Mesenchymal stem cell (in vitro differentiated cells and primary cell): ENCODE measurements around the gene CDHR5.

Experiments used
- DNase-seq: peaks from one replicate; pipeline ENCODE4 v3.0.0-alpha.2; 2013
- H2AFZ ChIP-seq: one replicate; pipeline ENCODE4 v1.6.1; 2013; ENCODE audit warnings: low read depth, mild to moderate bottlenecking, control low read depth, inconsistent platforms, low read length, moderate library complexity
- H2AK5ac ChIP-seq: 2 replicates; pipeline ENCODE4 v1.6.1; 2013; ENCODE audit warnings: low read length, moderate library complexity, mild to moderate bottlenecking, inconsistent platforms; ENCODE audit not compliant: severe bottlenecking
- H2BK120ac ChIP-seq: one replicate; pipeline ENCODE4 v1.6.1; 2013; ENCODE audit warnings: low read depth, mild to moderate bottlenecking, inconsistent platforms, low read length, moderate library complexity
- H2BK12ac ChIP-seq, 2 experiments: one replicate each; pipeline ENCODE4 v1.6.1; 2013; ENCODE audit warnings: inconsistent platforms in 2 of 2, low read length in 2 of 2, mild to moderate bottlenecking in 2 of 2, moderate library complexity in 2 of 2, control low read depth in 1 of 2
- H2BK15ac ChIP-seq: one replicate; pipeline ENCODE4 v1.6.1; 2013; ENCODE audit warnings: mild to moderate bottlenecking, low read depth, inconsistent platforms; ENCODE audit not compliant: poor library complexity, severe bottlenecking
- H2BK5ac ChIP-seq: 2 replicates; pipeline ENCODE4 v1.6.1; 2013; ENCODE audit warnings: low read depth, mild to moderate bottlenecking, low read length, control low read depth, inconsistent platforms; ENCODE audit not compliant: poor library complexity, severe bottlenecking
- H3K14ac ChIP-seq, 2 experiments: one replicate each; pipeline ENCODE4 v1.6.1; 2013; ENCODE audit warnings: inconsistent platforms in 2 of 2, low read length in 2 of 2, control low read depth in 1 of 2, mild to moderate bottlenecking in 1 of 2, moderate library complexity in 1 of 2
- H3K18ac ChIP-seq, 2 experiments: one replicate each; pipeline ENCODE4 v1.6.1; 2013; ENCODE audit warnings: inconsistent platforms in 2 of 2, low read length in 2 of 2, control low read depth in 1 of 2, low read depth in 1 of 2, mild to moderate bottlenecking in 1 of 2
- H3K23ac ChIP-seq, 2 experiments: one replicate each; pipeline ENCODE4 v1.6.1; 2013; ENCODE audit warnings: inconsistent platforms in 2 of 2, low read length in 2 of 2, mild to moderate bottlenecking in 2 of 2, moderate library complexity in 2 of 2, control low read depth in 1 of 2
- H3K27ac ChIP-seq: 2 replicates; pipeline ENCODE4 v1.5.1; 2013; ENCODE audit warnings: mild to moderate bottlenecking, moderate library complexity, low read length, control low read depth, inconsistent platforms; ENCODE audit not compliant: poor library complexity, severe bottlenecking
- H3K27me3 ChIP-seq, 2 experiments: 2 replicates each; pipeline versions ENCODE4 v1.6.1 to v1.7.0; 2013; ENCODE audit warnings: low read length in 2 of 2, mild to moderate bottlenecking in 2 of 2, moderate library complexity in 2 of 2, control low read depth in 1 of 2, inconsistent platforms in 1 of 2; ENCODE audit not compliant: control insufficient read depth in 1 of 2, insufficient read depth in 1 of 2
- H3K36me3 ChIP-seq, 2 experiments: 2 replicates each; pipeline versions ENCODE4 v1.6.1 to v1.7.0; 2013; ENCODE audit warnings: low read length in 2 of 2, control low read depth in 1 of 2, inconsistent platforms in 1 of 2, low read depth in 1 of 2, mild to moderate bottlenecking in 1 of 2; ENCODE audit not compliant: insufficient read depth in 2 of 2, control insufficient read depth in 1 of 2
- H3K4ac ChIP-seq, 2 experiments: one replicate each; pipeline ENCODE4 v1.6.1; 2013; ENCODE audit warnings: inconsistent platforms in 2 of 2, low read length in 2 of 2, mild to moderate bottlenecking in 2 of 2, moderate library complexity in 2 of 2, control low read depth in 1 of 2, low read depth in 1 of 2
- H3K4me1 ChIP-seq: 2 replicates; pipeline ENCODE4 v1.6.1; 2013; ENCODE audit warnings: low read depth, low read length, control low read depth; ENCODE audit not compliant: control insufficient read depth, insufficient read depth
- H3K4me2 ChIP-seq: 2 replicates; pipeline ENCODE4 v1.6.1; 2013; ENCODE audit warnings: low read length, mild to moderate bottlenecking, inconsistent platforms; ENCODE audit not compliant: poor library complexity, severe bottlenecking
- H3K4me3 ChIP-seq, 2 experiments: 2 replicates each; pipeline versions ENCODE4 v1.5.1 to v1.7.0; 2013; ENCODE audit warnings: low read length in 2 of 2, mild to moderate bottlenecking in 2 of 2, control low read depth in 1 of 2, low read depth in 1 of 2; ENCODE audit not compliant: insufficient read depth in 1 of 2
- H3K79me1 ChIP-seq: replicated peaks from 2 replicates; pipeline ENCODE4 v1.6.1; 2013; ENCODE audit warnings: mild to moderate bottlenecking, control low read depth, low read length, inconsistent platforms; ENCODE audit not compliant: poor library complexity, severe bottlenecking
- H3K9ac ChIP-seq: 2 replicates; pipeline ENCODE4 v1.7.0; 2013; ENCODE audit warnings: mild to moderate bottlenecking, low read length, moderate library complexity
- H3K9me3 ChIP-seq: 2 replicates; pipeline ENCODE4 v1.7.0; 2013; ENCODE audit warnings: mild to moderate bottlenecking, low read length; ENCODE audit not compliant: control insufficient read depth
- H4K8ac ChIP-seq: one replicate; pipeline ENCODE4 v1.6.1; 2013; ENCODE audit warnings: inconsistent platforms, mild to moderate bottlenecking, low read length, moderate library complexity
- H4K91ac ChIP-seq: one replicate; pipeline ENCODE4 v1.6.1; 2013; ENCODE audit warnings: mild to moderate bottlenecking, low read length, inconsistent platforms
- WGBS: methylation state at CpG from one replicate; pipeline ENCODE4 v1.1.7; 2013; ENCODE audit warnings: mixed read lengths; 5-methylcytosine and 5-hydroxymethylcytosine counted together

The CDHR5 gene

GRCh38 chr11:592501-592900, 32.3 kb downstream of the CDHR5 start:
- no peak overlapping the region for H2BK120ac ChIP-seq
- no peak overlapping the region for H3K27ac ChIP-seq
- H3K14ac ChIP-seq, result no peak overlapping the region
- H3K79me1 ChIP-seq, result peaks cover 43% of the 10 kb centered on the region
- H3K27me3 ChIP-seq, result no peaks in the 10 kb centered on the region
- no peak overlapping the region for H3K4ac ChIP-seq
- no peak overlapping the region for H2BK15ac ChIP-seq
- no peak overlapping the region for H3K18ac ChIP-seq
- no peak overlapping the region for H4K91ac ChIP-seq
- no peak overlapping the region for H2AK5ac ChIP-seq
- H3K4me3 ChIP-seq, result no peak overlapping the region
- no peak overlapping the region for H2BK5ac ChIP-seq
- no peak for DNase-seq
- peaks cover 10% of the 10 kb centered on the region for H3K4me1 ChIP-seq
- peaks cover 77 to 89% of the 10 kb centered on the region in 2 experiments for H3K36me3 ChIP-seq
- H3K4me2 ChIP-seq, result no peak overlapping the region
- no peak overlapping the region for H2BK12ac ChIP-seq
- no peaks in the 10 kb centered on the region for H3K9me3 ChIP-seq
- no peak overlapping the region for H4K8ac ChIP-seq
- WGBS, result 96% methylated on average over 22 of the region's 22 CpGs
- H2AFZ ChIP-seq, result no peak overlapping the region
- no peak overlapping the region for H3K9ac ChIP-seq
- no peak overlapping the region for H3K23ac ChIP-seq

- no peak overlapping the region for H2BK5ac ChIP-seq
- no peak overlapping the region for H3K18ac ChIP-seq
- peaks cover 77 to 90% of the 10 kb centered on the region in 2 experiments for H3K36me3 ChIP-seq
- H3K27ac ChIP-seq, result no peak overlapping the region
- H3K27me3 ChIP-seq, result no peaks in the 10 kb centered on the region
- peak overlapping the region; percentile 4 for H2BK120ac ChIP-seq
- no peak overlapping the region for H2BK12ac ChIP-seq
- no peak overlapping the region for H3K4me3 ChIP-seq
- no peak overlapping the region for H3K4ac ChIP-seq
- no peak overlapping the region for H3K4me2 ChIP-seq
- no peak overlapping the region for H3K23ac ChIP-seq
- no peak overlapping the region for H2BK15ac ChIP-seq
- peaks cover 32% of the 10 kb centered on the region for H3K79me1 ChIP-seq
- 88% methylated on average over 11 of the region's 11 CpGs for WGBS
- H2AK5ac ChIP-seq, result no peak overlapping the region
- H4K8ac ChIP-seq, result no peak overlapping the region
- no peaks in the 10 kb centered on the region for H3K9me3 ChIP-seq
- no peak for DNase-seq
- H3K14ac ChIP-seq, result no peak overlapping the region
- H4K91ac ChIP-seq, result no peak overlapping the region
- no peak overlapping the region for H3K9ac ChIP-seq
- no peak overlapping the region for H2AFZ ChIP-seq
- peaks cover 13% of the 10 kb centered on the region for H3K4me1 ChIP-seq
Measured at GRCh38 chr11:590997-591396, 33.8 kb downstream of the CDHR5 start.

- peaks cover 68 to 79% of the 10 kb centered on the region in 2 experiments for H3K36me3 ChIP-seq
- H3K4me2 ChIP-seq, result no peak overlapping the region
- H3K9ac ChIP-seq, result no peak overlapping the region
- no peak overlapping the region for H3K18ac ChIP-seq
- H2BK15ac ChIP-seq, result no peak overlapping the region
- H2BK5ac ChIP-seq, result no peak overlapping the region
- no peak overlapping the region for H4K8ac ChIP-seq
- peaks cover 24% of the 10 kb centered on the region for H3K79me1 ChIP-seq
- no peak overlapping the region for H2BK12ac ChIP-seq
- no peaks in the 10 kb centered on the region for H3K9me3 ChIP-seq
- H2AK5ac ChIP-seq, result no peak overlapping the region
- no peak overlapping the region for H2BK120ac ChIP-seq
- H4K91ac ChIP-seq, result no peak overlapping the region
- no peak overlapping the region for H3K4me3 ChIP-seq
- no peak overlapping the region for H3K14ac ChIP-seq
- no peaks in the 10 kb centered on the region for H3K27me3 ChIP-seq
- WGBS, result 97% methylated on average over 26 of the region's 26 CpGs
- H3K4ac ChIP-seq, result no peak overlapping the region
- H2AFZ ChIP-seq, result no peak overlapping the region
- no peak overlapping the region for H3K27ac ChIP-seq
- no peak overlapping the region for H3K23ac ChIP-seq
- no peak for DNase-seq
- peaks cover 13% of the 10 kb centered on the region for H3K4me1 ChIP-seq
Measured at GRCh38 chr11:589798-590197, 35.0 kb downstream of the CDHR5 start.

GRCh38 chr11:587978-588380, 36.8 kb downstream of the CDHR5 start:
- Histone ChIP-seq H3K4me1 (peaks cover 10% of the 10 kb centered on the region), H3K4me3 (no peak overlapping the region), H3K27ac (peak overlapping the region; percentile 79), H2BK15ac (no peak overlapping the region), H2BK5ac (no peak overlapping the region), H2BK120ac (no peak overlapping the region), H3K23ac (no peak overlapping the region), H2BK12ac (no peak overlapping the region), H4K8ac (no peak overlapping the region), H3K18ac (peak overlapping the region in 1 of 2 experiments; percentile 19), H4K91ac (no peak overlapping the region), H2AFZ (no peak overlapping the region), H3K14ac (no peak overlapping the region), H3K9me3 (no peaks in the 10 kb centered on the region), H3K36me3 (peaks cover 68 to 72% of the 10 kb centered on the region in 2 experiments), H3K9ac (no peak overlapping the region), H3K4ac (no peak overlapping the region), H2AK5ac (no peak overlapping the region), H3K27me3 (no peaks in the 10 kb centered on the region), H3K4me2 (no peak overlapping the region), H3K79me1 (peaks cover 19% of the 10 kb centered on the region)
- 0% methylated on average over 6 of the region's 6 CpGs for WGBS
- DNase-seq, result peak; percentile 96
